ENCODE measurements around the gene RAI14.

- TF ChIP-seq EZH2 (IDR thresholded peaks at IDR 0.05; ENCODE audit: insufficient read depth, low read length) (no peak), CTCF (IDR thresholded peaks at IDR 0.05; ENCODE audit: insufficient read depth, low read depth, low read length) (no peak)
Measured at GRCh38 chr5:34673463-34674125, 17.5 kb downstream of the RAI14 start.

Data from astrocyte (in vitro differentiated cells and primary cell).